HepG2 (cell line): Measurements from ENCODE around the gene MLXIPL. TPM values are rescaled to one million over a fixed set of nuclear protein-coding genes. Genes with fewer than 3 reads are reported as not detected.

ENCODE experiments used
- ARNT2 ChIP-seq: sonication (generic); formaldehyde crosslinking; IDR thresholded peaks from 2 replicates; pipeline ENCODE4 v1.8.0; 2022; ENCODE audit warnings: mild to moderate bottlenecking, low read depth, missing genetic modification reagents, moderate library complexity
- BRCA1 ChIP-seq: sonication (generic); formaldehyde crosslinking; IDR thresholded peaks from 2 replicates; pipeline ENCODE4 v1.4.0; 2020; ENCODE audit warnings: missing genetic modification reagents
- CENPX ChIP-seq: sonication (generic); formaldehyde crosslinking; IDR thresholded peaks from 2 replicates; pipeline ENCODE4 v1.9.0; 2021; ENCODE audit warnings: mild to moderate bottlenecking, missing genetic modification reagents, moderate library complexity
- HNF1B ChIP-seq: sonication (generic); formaldehyde crosslinking; IDR thresholded peaks from 2 replicates; pipeline ENCODE4 v1.5.1; 2020; ENCODE audit warnings: mild to moderate bottlenecking, moderate library complexity, missing genetic modification reagents
- IKZF4 ChIP-seq: sonication (generic); formaldehyde crosslinking; IDR thresholded peaks from 2 replicates; pipeline ENCODE4 v1.5.1; 2020; ENCODE audit warnings: borderline replicate concordance, mild to moderate bottlenecking, low read depth, missing genetic modification reagents; ENCODE audit errors: not compliant biosample characterization
- IRF9 ChIP-seq: sonication (generic); formaldehyde crosslinking; IDR thresholded peaks from 2 replicates; pipeline ENCODE4 v1.8.0; 2022; ENCODE audit warnings: missing genetic modification reagents, mild to moderate bottlenecking, borderline replicate concordance
- RBAK ChIP-seq: sonication (generic); formaldehyde crosslinking; IDR thresholded peaks from 2 replicates; pipeline ENCODE4 v1.5.1; 2020; ENCODE audit warnings: mild to moderate bottlenecking, missing genetic modification reagents
- REPIN1 ChIP-seq: sonication (generic); formaldehyde crosslinking; IDR thresholded peaks from 2 replicates; pipeline ENCODE4 v1.8.0; 2022; ENCODE audit warnings: missing genetic modification reagents, low read depth, mild to moderate bottlenecking, borderline replicate concordance
- U2AF2 ChIP-seq: fragments of 200-400 bp; formaldehyde crosslinking; IDR thresholded peaks from 2 replicates; pipeline ENCODE4 v1.6.1; 2017; ENCODE audit warnings: low read depth, mild to moderate bottlenecking, low read length
- ZBTB42 ChIP-seq: sonication (generic); formaldehyde crosslinking; IDR thresholded peaks from 2 replicates; pipeline ENCODE4 v1.5.0; 2020; ENCODE audit warnings: mild to moderate bottlenecking, missing genetic modification reagents
- ZC3H13 ChIP-seq: sonication (generic); formaldehyde crosslinking; IDR thresholded peaks from 2 replicates; pipeline ENCODE4 v1.8.1; 2023; ENCODE audit warnings: mild to moderate bottlenecking, missing genetic modification reagents, moderate library complexity
- ZC3H4 ChIP-seq: sonication (generic); formaldehyde crosslinking; IDR thresholded peaks from 2 replicates; pipeline ENCODE4 v1.4.0; 2020; ENCODE audit warnings: missing genetic modification reagents, borderline replicate concordance
- ZNF256 ChIP-seq: sonication (generic); formaldehyde crosslinking; conservative IDR thresholded peaks from 2 replicates; pipeline ENCODE4 v1.4.0; 2020; ENCODE audit warnings: missing genetic modification reagents
- ZNF329 ChIP-seq: sonication (generic); formaldehyde crosslinking; IDR thresholded peaks from 2 replicates; pipeline ENCODE4 v1.9.0; 2021; ENCODE audit warnings: low read depth, mild to moderate bottlenecking, missing genetic modification reagents
- ZNF780A ChIP-seq: sonication (generic); formaldehyde crosslinking; IDR thresholded peaks from 2 replicates; pipeline ENCODE4 v1.8.0; 2022; ENCODE audit warnings: mild to moderate bottlenecking, missing genetic modification reagents, moderate library complexity
- ZNF781 ChIP-seq: sonication (generic); formaldehyde crosslinking; IDR thresholded peaks from 2 replicates; pipeline ENCODE4 v1.5.1; 2020; ENCODE audit warnings: borderline replicate concordance, mild to moderate bottlenecking, missing genetic modification reagents; ENCODE audit errors: not compliant biosample characterization
- polyA plus RNA-seq, 8 experiments: library from polyadenylated mRNA; depleted of rRNA in 3 of 8; stranded (reverse) in 7 of 8; unstranded in 1 of 8; fragments of >200 nt; fragmentation: Illumina TruSeq in 4 of 8; extraction: Trizol in 4 of 8; gene quantifications; 2 replicates each; pipeline versions ENCODE4 v1.2.1 to v1.2.3, GENCODE V29; 2011 to 2016; ENCODE audit warnings: low read depth in 4 of 8, missing spikeins in 1 of 8, mixed read lengths in 1 of 8; ENCODE audit not compliant: insufficient read depth in 1 of 8
- total RNA-seq, 5 experiments: library from RNA; depleted of rRNA; stranded (reverse); fragments of >200 nt; fragmentation: Illumina TruSeq; extraction: Trizol; gene quantifications; 2 replicates each; pipeline ENCODE4 v1.2.3, GENCODE V29; 2016; ENCODE audit warnings: low read depth in 1 of 5
- TF ChIP-seq, protein P1 (sequence below): sonication (generic); formaldehyde crosslinking; IDR thresholded peaks from 2 replicates; pipeline ENCODE4 v1.5.0; 2020; ENCODE audit warnings: mild to moderate bottlenecking, missing genetic modification reagents, borderline replicate concordance

MLXIPL gene
- total and polyA plus RNA-seq, 2 of the 13 experiments (the other 11 are each of a cell fraction or from before 2014, with no cell fraction given) = 51.6 to 60.1 TPM

DNA sequence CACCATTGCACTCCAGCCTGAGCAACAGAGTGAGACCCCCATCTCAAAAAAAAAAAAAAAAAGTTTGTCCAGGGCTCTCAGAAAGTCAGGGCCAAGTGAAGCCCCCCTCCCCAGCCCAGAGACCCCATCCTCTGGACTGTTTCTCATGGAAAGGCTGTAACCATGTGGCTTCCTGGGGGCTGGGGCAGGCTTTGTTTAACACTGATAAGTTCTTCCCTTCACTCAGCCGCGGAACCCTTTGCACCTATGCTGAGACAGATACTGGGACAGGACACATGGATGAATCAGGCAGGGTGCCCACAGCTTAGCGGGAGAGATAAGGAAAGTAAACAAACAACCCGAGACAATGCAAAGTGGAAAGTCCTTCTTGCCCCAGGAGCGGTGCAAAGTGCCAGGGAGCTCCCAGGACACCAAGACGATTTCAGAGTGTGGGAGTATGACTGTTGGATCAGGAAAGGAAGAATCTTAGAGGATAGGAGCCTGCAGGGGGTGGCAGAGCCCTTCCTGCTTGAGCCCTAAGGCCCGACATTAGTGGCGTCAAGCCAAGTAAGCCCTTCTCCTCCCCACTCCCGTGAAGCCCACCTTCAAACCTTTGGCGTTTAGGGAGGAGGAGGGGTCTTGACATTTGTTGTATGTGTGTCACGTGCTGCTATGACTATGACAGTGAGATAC is 11.6 kb downstream of the MLXIPL start (continued):
- TF ChIP-seq IRF9 (CRISPR knock-in tag) = 0 out of 2 replicates have a peak, but pooled peaks have one; percentile 37
- peak; percentile 90 for TF ChIP-seq REPIN1
- TF ChIP-seq BRCA1 (CRISPR knock-in tag) = no peak
- TF ChIP-seq ARNT2 (CRISPR knock-in tag) = peak; percentile 53
- no peak for TF ChIP-seq ZBTB42 (CRISPR knock-in tag)
- no peak for TF ChIP-seq ZNF780A (CRISPR knock-in tag)
- peak; percentile 85 for TF ChIP-seq HNF1B (CRISPR knock-in tag)
- TF ChIP-seq ZC3H4 = no peak
- no peak for TF ChIP-seq ZNF781 (CRISPR knock-in tag)
- TF ChIP-seq ZC3H13 (CRISPR knock-in tag) = peak; percentile 79; the same call in 1 of the 2 replicates
- TF ChIP-seq ZNF256 (CRISPR knock-in tag) = no peak
- TF ChIP-seq, protein P1, sequence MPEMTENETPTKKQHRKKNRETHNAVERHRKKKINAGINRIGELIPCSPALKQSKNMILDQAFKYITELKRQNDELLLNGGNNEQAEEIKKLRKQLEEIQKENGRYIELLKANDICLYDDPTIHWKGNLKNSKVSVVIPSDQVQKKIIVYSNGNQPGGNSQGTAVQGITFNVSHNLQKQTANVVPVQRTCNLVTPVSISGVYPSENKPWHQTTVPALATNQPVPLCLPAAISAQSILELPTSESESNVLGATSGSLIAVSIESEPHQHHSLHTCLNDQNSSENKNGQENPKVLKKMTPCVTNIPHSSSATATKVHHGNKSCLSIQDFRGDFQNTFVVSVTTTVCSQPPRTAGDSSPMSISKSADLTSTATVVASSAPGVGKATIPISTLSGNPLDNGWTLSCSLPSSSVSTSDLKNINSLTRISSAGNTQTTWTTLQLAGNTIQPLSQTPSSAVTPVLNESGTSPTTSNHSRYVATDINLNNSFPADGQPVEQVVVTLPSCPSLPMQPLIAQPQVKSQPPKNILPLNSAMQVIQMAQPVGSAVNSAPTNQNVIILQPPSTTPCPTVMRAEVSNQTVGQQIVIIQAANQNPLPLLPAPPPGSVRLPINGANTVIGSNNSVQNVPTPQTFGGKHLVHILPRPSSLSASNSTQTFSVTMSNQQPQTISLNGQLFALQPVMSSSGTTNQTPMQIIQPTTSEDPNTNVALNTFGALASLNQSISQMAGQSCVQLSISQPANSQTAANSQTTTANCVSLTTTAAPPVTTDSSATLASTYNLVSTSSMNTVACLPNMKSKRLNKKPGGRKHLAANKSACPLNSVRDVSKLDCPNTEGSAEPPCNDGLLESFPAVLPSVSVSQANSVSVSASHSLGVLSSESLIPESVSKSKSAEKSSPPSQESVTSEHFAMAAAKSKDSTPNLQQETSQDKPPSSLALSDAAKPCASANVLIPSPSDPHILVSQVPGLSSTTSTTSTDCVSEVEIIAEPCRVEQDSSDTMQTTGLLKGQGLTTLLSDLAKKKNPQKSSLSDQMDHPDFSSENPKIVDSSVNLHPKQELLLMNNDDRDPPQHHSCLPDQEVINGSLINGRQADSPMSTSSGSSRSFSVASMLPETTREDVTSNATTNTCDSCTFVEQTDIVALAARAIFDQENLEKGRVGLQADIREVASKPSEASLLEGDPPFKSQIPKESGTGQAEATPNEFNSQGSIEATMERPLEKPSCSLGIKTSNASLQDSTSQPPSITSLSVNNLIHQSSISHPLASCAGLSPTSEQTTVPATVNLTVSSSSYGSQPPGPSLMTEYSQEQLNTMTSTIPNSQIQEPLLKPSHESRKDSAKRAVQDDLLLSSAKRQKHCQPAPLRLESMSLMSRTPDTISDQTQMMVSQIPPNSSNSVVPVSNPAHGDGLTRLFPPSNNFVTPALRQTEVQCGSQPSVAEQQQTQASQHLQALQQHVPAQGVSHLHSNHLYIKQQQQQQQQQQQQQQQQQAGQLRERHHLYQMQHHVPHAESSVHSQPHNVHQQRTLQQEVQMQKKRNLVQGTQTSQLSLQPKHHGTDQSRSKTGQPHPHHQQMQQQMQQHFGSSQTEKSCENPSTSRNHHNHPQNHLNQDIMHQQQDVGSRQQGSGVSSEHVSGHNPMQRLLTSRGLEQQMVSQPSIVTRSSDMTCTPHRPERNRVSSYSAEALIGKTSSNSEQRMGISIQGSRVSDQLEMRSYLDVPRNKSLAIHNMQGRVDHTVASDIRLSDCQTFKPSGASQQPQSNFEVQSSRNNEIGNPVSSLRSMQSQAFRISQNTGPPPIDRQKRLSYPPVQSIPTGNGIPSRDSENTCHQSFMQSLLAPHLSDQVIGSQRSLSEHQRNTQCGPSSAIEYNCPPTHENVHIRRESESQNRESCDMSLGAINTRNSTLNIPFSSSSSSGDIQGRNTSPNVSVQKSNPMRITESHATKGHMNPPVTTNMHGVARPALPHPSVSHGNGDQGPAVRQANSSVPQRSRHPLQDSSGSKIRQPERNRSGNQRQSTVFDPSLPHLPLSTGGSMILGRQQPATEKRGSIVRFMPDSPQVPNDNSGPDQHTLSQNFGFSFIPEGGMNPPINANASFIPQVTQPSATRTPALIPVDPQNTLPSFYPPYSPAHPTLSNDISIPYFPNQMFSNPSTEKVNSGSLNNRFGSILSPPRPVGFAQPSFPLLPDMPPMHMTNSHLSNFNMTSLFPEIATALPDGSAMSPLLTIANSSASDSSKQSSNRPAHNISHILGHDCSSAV (CRISPR knock-in tag) = no peak
- TF ChIP-seq U2AF2 = no peak
- no peak for TF ChIP-seq ZNF329 (CRISPR knock-in tag)
- TF ChIP-seq CENPX (CRISPR knock-in tag) = no peak
- TF ChIP-seq RBAK (CRISPR knock-in tag) = no peak
- no peak for TF ChIP-seq IKZF4
